ENCODE results near the gene TBC1D1.
A peak's percentile ranks its signal among the peaks of the same experiment; 100 is the strongest.

TBC1D1 gene

GRCh38 chr4:38024206-38024509 lies 133.3 kb downstream of the TBC1D1 start:
- TF ChIP-seq, protein P1, sequence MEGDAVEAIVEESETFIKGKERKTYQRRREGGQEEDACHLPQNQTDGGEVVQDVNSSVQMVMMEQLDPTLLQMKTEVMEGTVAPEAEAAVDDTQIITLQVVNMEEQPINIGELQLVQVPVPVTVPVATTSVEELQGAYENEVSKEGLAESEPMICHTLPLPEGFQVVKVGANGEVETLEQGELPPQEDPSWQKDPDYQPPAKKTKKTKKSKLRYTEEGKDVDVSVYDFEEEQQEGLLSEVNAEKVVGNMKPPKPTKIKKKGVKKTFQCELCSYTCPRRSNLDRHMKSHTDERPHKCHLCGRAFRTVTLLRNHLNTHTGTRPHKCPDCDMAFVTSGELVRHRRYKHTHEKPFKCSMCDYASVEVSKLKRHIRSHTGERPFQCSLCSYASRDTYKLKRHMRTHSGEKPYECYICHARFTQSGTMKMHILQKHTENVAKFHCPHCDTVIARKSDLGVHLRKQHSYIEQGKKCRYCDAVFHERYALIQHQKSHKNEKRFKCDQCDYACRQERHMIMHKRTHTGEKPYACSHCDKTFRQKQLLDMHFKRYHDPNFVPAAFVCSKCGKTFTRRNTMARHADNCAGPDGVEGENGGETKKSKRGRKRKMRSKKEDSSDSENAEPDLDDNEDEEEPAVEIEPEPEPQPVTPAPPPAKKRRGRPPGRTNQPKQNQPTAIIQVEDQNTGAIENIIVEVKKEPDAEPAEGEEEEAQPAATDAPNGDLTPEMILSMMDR (IDR thresholded peaks at IDR 0.05; ENCODE audit: low read depth, low read length) = no peak
- no peak overlapping the region for H3K4me3 ChIP-seq (ENCODE audit: low read depth, low read length)

GRCh38 chr4:38025665-38026064 lies 134.8 kb downstream of the TBC1D1 start:
- TF ChIP-seq, protein P1 (IDR thresholded peaks at IDR 0.05; ENCODE audit: low read depth, low read length) = no peak
- H3K4me3 ChIP-seq (ENCODE audit: low read depth, low read length) = no peak overlapping the region

DNA sequence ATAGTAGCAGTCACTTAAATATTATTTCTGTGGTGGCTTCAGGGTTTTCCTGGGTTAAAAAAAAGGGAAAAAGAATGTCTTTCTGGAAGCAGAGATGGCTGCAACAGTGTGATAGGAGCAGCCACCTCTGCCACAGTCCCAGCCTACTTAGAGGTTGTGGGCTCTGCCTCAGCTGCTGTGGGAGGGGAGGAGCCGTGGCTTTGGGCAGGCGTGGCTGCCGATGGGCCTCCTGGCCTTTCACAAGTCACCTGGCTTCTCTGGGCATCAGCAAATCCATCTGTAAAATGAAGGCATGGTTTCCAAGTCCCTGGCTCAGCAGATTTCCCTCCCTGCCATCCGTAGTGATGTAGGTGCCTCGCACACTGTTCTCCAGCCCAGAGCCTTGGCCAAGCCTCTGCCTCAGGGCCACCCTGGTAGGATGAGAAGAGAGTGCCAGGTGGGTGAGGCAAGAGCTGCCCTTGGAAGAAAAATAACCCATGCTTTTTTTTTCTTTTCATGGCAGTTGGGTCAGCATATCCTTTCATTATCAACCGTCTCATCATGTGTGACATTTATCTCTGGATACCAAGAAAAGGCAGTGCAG lies 135.4 kb downstream of the TBC1D1 start:
- H3K4me3 ChIP-seq (ENCODE audit: low read depth, low read length) = no peak overlapping the region
- TF ChIP-seq, protein P1 (IDR thresholded peaks at IDR 0.05; ENCODE audit: low read depth, low read length) = no peak

- H3K4me3 ChIP-seq (ENCODE audit: low read depth, low read length) = no peak overlapping the region
- TF ChIP-seq, protein P1 (IDR thresholded peaks at IDR 0.05; ENCODE audit: low read depth, low read length) = no peak
These were observed 139.1 kb downstream of the TBC1D1 start for GRCh38 chr4:38030023-38030422.

- no peak overlapping the region for H3K4me3 ChIP-seq (ENCODE audit: low read depth, low read length)
- TF ChIP-seq, protein P1 (IDR thresholded peaks at IDR 0.05; ENCODE audit: low read depth, low read length) = peak; percentile 27; the same call in 1 of the 2 replicates
These were observed 144.3 kb downstream of the TBC1D1 start for GRCh38 chr4:38034986-38035882.

GRCh38 chr4:38036548-38036947 lies 145.7 kb downstream of the TBC1D1 start:
- no peak overlapping the region for H3K4me3 ChIP-seq (ENCODE audit: low read depth, low read length)
- TF ChIP-seq, protein P1 (IDR thresholded peaks at IDR 0.05; ENCODE audit: low read depth, low read length) = no peak

DNA sequence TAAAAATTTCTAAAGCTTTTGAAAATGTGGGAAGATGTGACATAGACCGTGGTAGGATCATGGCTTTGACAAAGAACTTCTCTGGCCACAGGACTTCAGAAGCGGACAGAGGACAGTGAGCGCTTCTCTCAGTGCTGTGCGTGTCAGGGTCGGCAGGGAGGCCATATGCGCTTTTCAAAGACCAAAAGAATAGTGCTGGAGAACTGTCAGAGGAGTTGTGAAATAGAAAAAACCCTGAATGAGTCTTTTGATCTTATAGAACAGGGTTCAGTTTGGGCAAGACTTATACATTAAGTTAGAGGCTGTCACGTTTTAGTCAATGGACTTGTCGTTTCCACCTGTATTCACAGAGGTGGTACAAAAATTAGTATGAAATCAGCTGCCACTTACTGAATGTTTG lies 146.7 kb downstream of the TBC1D1 start:
- TF ChIP-seq, protein P1 (IDR thresholded peaks at IDR 0.05; ENCODE audit: low read depth, low read length) = no peak
- no peak overlapping the region for H3K4me3 ChIP-seq (ENCODE audit: low read depth, low read length)

All from WI38 (cell line).